CD4-positive, CD25-positive, alpha-beta regulatory T cell (primary cell): ENCODE results near the gene IRF7. TPM values are rescaled to one million over a fixed set of nuclear protein-coding genes. Genes with fewer than 3 reads are reported as not detected.
A peak's percentile ranks its signal among the peaks of the same experiment; 100 is the strongest.

Experiments
- ATAC-seq, 2 donors: fragments of 150-1000 bp; cut with Tn5 transposase; one replicate each; pipeline ENCODE4 v1.10.0; 2021; ENCODE audit warnings: low read depth in 2 of 2, moderate number of reproducible peaks in 2 of 2, moderate library complexity in 1 of 2
- DNase-seq, 3 donors: peaks; one replicate each; pipeline versions ENCODE4 v3.0.0 to v3.0.0-alpha.2; 2012 to 2022; ENCODE audit warnings: mixed read lengths in 1 of 3
- H3K27ac ChIP-seq: one replicate; pipeline ENCODE4 v1.7.0; 2013; ENCODE audit warnings: mild to moderate bottlenecking, low read length; ENCODE audit not compliant: insufficient read depth, poor library complexity, severe bottlenecking
- H3K27me3 ChIP-seq: one replicate; pipeline ENCODE4 v1.7.0; 2013; ENCODE audit warnings: low read length; ENCODE audit not compliant: control insufficient read depth, insufficient read depth
- H3K36me3 ChIP-seq: one replicate; pipeline ENCODE4 v1.7.0; 2013; ENCODE audit warnings: mild to moderate bottlenecking, low read length, moderate library complexity; ENCODE audit not compliant: control insufficient read depth, insufficient read depth
- H3K4me1 ChIP-seq: 2 replicates; pipeline ENCODE4 v1.7.0; 2013; ENCODE audit warnings: mild to moderate bottlenecking, low read length; ENCODE audit not compliant: insufficient read depth, control insufficient read depth, poor library complexity, severe bottlenecking
- H3K4me3 ChIP-seq: one replicate; pipeline ENCODE4 v1.7.0; 2013; ENCODE audit warnings: low read depth, mild to moderate bottlenecking, low read length, moderate library complexity
- H3K9me3 ChIP-seq, 2 experiments: 1 replicate in 1 of 2; 2 replicates in 1 of 2; pipeline ENCODE4 v1.7.0; 2013; ENCODE audit warnings: low read length in 2 of 2, mild to moderate bottlenecking in 1 of 2, moderate library complexity in 1 of 2; ENCODE audit not compliant: control insufficient read depth in 2 of 2
- H3K27ac Mint-ChIP-seq, 3 donors: one replicate each; pipeline ENCODE4 v1.8.0; 2020 to 2022; ENCODE audit warnings: mild to moderate bottlenecking in 3 of 3, mixed read lengths in 3 of 3, moderate library complexity in 2 of 3
- H3K27me3 Mint-ChIP-seq: one replicate; pipeline ENCODE4 v1.8.0; 2022; ENCODE audit warnings: mild to moderate bottlenecking, mixed read lengths
- H3K36me3 Mint-ChIP-seq: one replicate; pipeline ENCODE4 v1.8.0; 2020; ENCODE audit warnings: mixed read lengths
- H3K4me1 Mint-ChIP-seq, 4 donors: one replicate each; pipeline ENCODE4 v1.8.0; 2020 to 2022; ENCODE audit warnings: mixed read lengths in 4 of 4, mild to moderate bottlenecking in 1 of 4
- H3K4me3 Mint-ChIP-seq, 4 donors: one replicate each; pipeline ENCODE4 v1.8.0; 2020 to 2022; ENCODE audit warnings: mild to moderate bottlenecking in 4 of 4, mixed read lengths in 4 of 4, moderate library complexity in 3 of 4
- H3K9me3 Mint-ChIP-seq, 7 donors: one replicate each; pipeline ENCODE4 v1.8.0; 2020 to 2022; ENCODE audit warnings: mixed read lengths in 7 of 7, mild to moderate bottlenecking in 3 of 7, moderate library complexity in 2 of 7
- polyA plus RNA-seq, 4 donors: library from polyadenylated mRNA; unstranded; fragments of 300-500 nt; fragmentation: Illumina TruSeq; gene quantifications; one replicate each; pipeline ENCODE4 v1.2.3, GENCODE V29; 2021
- total RNA-seq: library from RNA; stranded (reverse); gene quantifications from one replicate; pipeline ENCODE4 v1.2.3, GENCODE V29; 2022

The IRF7 gene
- total and polyA plus RNA-seq, 5 donors from 2014 or later = 27.2 to 120 (median 29.2) TPM

- H3K9me3 ChIP-seq = no peaks in the 10 kb centered on the region
- H3K36me3 ChIP-seq = peaks cover 5% of the 10 kb centered on the region
- no peak for ATAC-seq
- no peak overlapping the region for H3K27ac ChIP-seq
- H3K4me1 ChIP-seq = peaks cover 30% of the 10 kb centered on the region
- no peak for DNase-seq
- no peaks in the 10 kb centered on the region for H3K27me3 Mint-ChIP-seq
- H3K27me3 ChIP-seq = no peaks in the 10 kb centered on the region
- H3K4me1 Mint-ChIP-seq = peaks cover 0 to 21% (median 3%) of the 10 kb centered on the region in 4 donors
- peak overlapping the region in 1 of 4 donors; percentile 69 for H3K4me3 Mint-ChIP-seq
- no peak overlapping the region for H3K27ac Mint-ChIP-seq
- peaks cover under 1% of the 10 kb centered on the region for H3K36me3 Mint-ChIP-seq
- H3K4me3 ChIP-seq = no peak overlapping the region
- no peaks in the 10 kb centered on the region for H3K9me3 Mint-ChIP-seq
Observed at GRCh38 chr11:617199-617911, 1.6 kb upstream of the IRF7 start.

GRCh38 chr11:616320-617198 is 809 bp upstream of the IRF7 start:
- H3K4me1 Mint-ChIP-seq = peaks cover 0 to 27% (median 4%) of the 10 kb centered on the region in 4 donors
- no peaks in the 10 kb centered on the region for H3K27me3 ChIP-seq
- no peaks in the 10 kb centered on the region for H3K9me3 ChIP-seq
- H3K9me3 Mint-ChIP-seq = no peaks in the 10 kb centered on the region
- H3K36me3 ChIP-seq = peaks cover 11% of the 10 kb centered on the region
- peak overlapping the region; percentile 87 to 95 (median 90) for H3K27ac Mint-ChIP-seq
- no peaks in the 10 kb centered on the region for H3K27me3 Mint-ChIP-seq
- no peak for ATAC-seq
- peak overlapping the region; percentile 93 for H3K27ac ChIP-seq
- peaks cover 4% of the 10 kb centered on the region for H3K36me3 Mint-ChIP-seq
- peak overlapping the region; percentile 93 to 97 (median 95) for H3K4me3 Mint-ChIP-seq
- H3K4me1 ChIP-seq = peaks cover 30% of the 10 kb centered on the region
- peak overlapping the region; percentile 71 for H3K4me3 ChIP-seq
- no peak for DNase-seq

- H3K4me3 Mint-ChIP-seq = peak overlapping the region; percentile 93 to 97 (median 95)
- H3K4me3 ChIP-seq = peak overlapping the region; percentile 65
- ATAC-seq (no peak), DNase-seq (peak in 1 of 3 donors; percentile 30)
- H3K9me3 ChIP-seq = no peaks in the 10 kb centered on the region
- H3K27me3 Mint-ChIP-seq = no peaks in the 10 kb centered on the region
- peaks cover 30% of the 10 kb centered on the region for H3K4me1 ChIP-seq
- peak overlapping the region; percentile 84 to 92 (median 90) for H3K27ac Mint-ChIP-seq
- peaks cover 0 to 27% (median 4%) of the 10 kb centered on the region in 4 donors for H3K4me1 Mint-ChIP-seq
- H3K9me3 Mint-ChIP-seq = no peaks in the 10 kb centered on the region
- H3K27me3 ChIP-seq = no peaks in the 10 kb centered on the region
- H3K36me3 Mint-ChIP-seq = peaks cover 4% of the 10 kb centered on the region
- H3K27ac ChIP-seq = peak overlapping the region; percentile 93
- H3K36me3 ChIP-seq = peaks cover 28% of the 10 kb centered on the region
Observed at GRCh38 chr11:614623-615503, 887 bp downstream of the IRF7 start.

GRCh38 chr11:614021-614622 is 1.6 kb downstream of the IRF7 start:
- H3K4me1 ChIP-seq = peaks cover 30% of the 10 kb centered on the region
- Mint-ChIP-seq H3K36me3 (peaks cover 4% of the 10 kb centered on the region), H3K27ac (peak overlapping the region; percentile 65 to 86 (median 66)), H3K4me1 (peaks cover 0 to 27% (median 4%) of the 10 kb centered on the region in 4 donors), H3K4me3 (peak overlapping the region; percentile 65 to 84 (median 80)), H3K27me3 (no peaks in the 10 kb centered on the region), H3K9me3 (no peaks in the 10 kb centered on the region)
- H3K27me3 ChIP-seq = no peaks in the 10 kb centered on the region
- no peaks in the 10 kb centered on the region for H3K9me3 ChIP-seq
- H3K4me3 ChIP-seq = no peak overlapping the region
- peak overlapping the region; percentile 93 for H3K27ac ChIP-seq
- no peak for DNase-seq
- ATAC-seq = no peak
- peaks cover 28% of the 10 kb centered on the region for H3K36me3 ChIP-seq

GRCh38 chr11:613369-613968 is 2.3 kb downstream of the IRF7 start:
- Mint-ChIP-seq H3K9me3 (peaks cover 0 to under 1% (median 0%) of the 10 kb centered on the region in 7 donors), H3K4me1 (peaks cover 0 to 27% (median 4%) of the 10 kb centered on the region in 4 donors), H3K36me3 (peaks cover 4% of the 10 kb centered on the region), H3K4me3 (peak overlapping the region in 1 of 4 donors; percentile 41), H3K27me3 (no peaks in the 10 kb centered on the region), H3K27ac (peak overlapping the region in 2 of 3 donors; percentile 82 to 86)
- Histone ChIP-seq H3K27ac (peak overlapping the region; percentile 93), H3K27me3 (no peaks in the 10 kb centered on the region), H3K4me3 (no peak overlapping the region), H3K9me3 (no peaks in the 10 kb centered on the region), H3K36me3 (peaks cover 33% of the 10 kb centered on the region), H3K4me1 (peaks cover 30% of the 10 kb centered on the region)
- ATAC-seq (peak; percentile 31 to 39), DNase-seq (peak; percentile 78 to 83 (median 81))

GRCh38 chr11:612961-613300 is 2.8 kb downstream of the IRF7 start:
- Mint-ChIP-seq H3K36me3 (peaks cover 4% of the 10 kb centered on the region), H3K27me3 (no peaks in the 10 kb centered on the region), H3K4me1 (peaks cover 0 to 27% (median 4%) of the 10 kb centered on the region in 4 donors), H3K9me3 (peaks cover 0 to 2% (median 0%) of the 10 kb centered on the region in 7 donors), H3K4me3 (peak overlapping the region in 1 of 4 donors; percentile 85), H3K27ac (peak overlapping the region in 2 of 3 donors; percentile 75 to 91)
- H3K4me3 ChIP-seq = no peak overlapping the region
- H3K9me3 ChIP-seq = no peaks in the 10 kb centered on the region
- H3K27ac ChIP-seq = peak overlapping the region; percentile 84
- peaks cover 30% of the 10 kb centered on the region for H3K4me1 ChIP-seq
- H3K27me3 ChIP-seq = no peaks in the 10 kb centered on the region
- peaks cover 38% of the 10 kb centered on the region for H3K36me3 ChIP-seq
- no peak for DNase-seq
- ATAC-seq = no peak
